RWPE2 (cell line): ENCODE data around the gene TAS2R46.
"Not testable (repeated sequence)": the region's sequence is repeated elsewhere in the genome, so short reads cannot be mapped to it uniquely, and the experiment has no call there.

Experiments used
- ATAC-seq: fragments of 200-7000 bp; cut with Tn5 transposase; 3 replicates; pipeline ENCODE4 v1.9.1; 2021; ENCODE audit warnings: low read depth
- DNase-seq: peaks from one replicate; pipeline ENCODE4 v3.0.0-alpha.2; 2020; ENCODE audit warnings: low spot score
- H3K27ac ChIP-seq: fragments of 450-650 bp; 2 replicates; pipeline ENCODE4 v1.5.1; 2017; ENCODE audit warnings: mild to moderate bottlenecking; ENCODE audit not compliant: poor library complexity, severe bottlenecking
- H3K27me3 ChIP-seq: fragments of 250-450 bp; sonication (Bioruptor Pico); 2 replicates; pipeline ENCODE4 v1.5.1; 2021; ENCODE audit warnings: mild to moderate bottlenecking, moderate library complexity; ENCODE audit not compliant: insufficient read depth, poor library complexity, severe bottlenecking
- H3K36me3 ChIP-seq: fragments of 250-450 bp; sonication (Bioruptor Pico); 2 replicates; pipeline ENCODE4 v1.5.1; 2020; ENCODE audit warnings: low read depth, mild to moderate bottlenecking, moderate library complexity
- H3K4me1 ChIP-seq: fragments of 250-450 bp; sonication (Bioruptor Pico); 2 replicates; pipeline ENCODE4 v1.5.1; 2021; ENCODE audit warnings: mild to moderate bottlenecking, moderate library complexity; ENCODE audit not compliant: insufficient read depth, poor library complexity, severe bottlenecking
- H3K4me3 ChIP-seq: fragments of 250-450 bp; sonication (Bioruptor Pico); 2 replicates; pipeline ENCODE4 v1.5.1; 2021; ENCODE audit warnings: mild to moderate bottlenecking, moderate library complexity; ENCODE audit not compliant: severe bottlenecking
- H3K9me3 ChIP-seq: fragments of 250-450 bp; sonication (Bioruptor Pico); 2 replicates; pipeline ENCODE4 v1.5.1; 2021; ENCODE audit warnings: mild to moderate bottlenecking, moderate library complexity; ENCODE audit not compliant: severe bottlenecking
- TF ChIP-seq, protein P1 (sequence below): fragments of 450-650 bp; IDR thresholded peaks from one replicate; pipeline ENCODE4 v1.5.1; 2017; ENCODE audit warnings: mild to moderate bottlenecking, moderate library complexity; ENCODE audit not compliant: poor library complexity, severe bottlenecking

Gene TAS2R46

DNA sequence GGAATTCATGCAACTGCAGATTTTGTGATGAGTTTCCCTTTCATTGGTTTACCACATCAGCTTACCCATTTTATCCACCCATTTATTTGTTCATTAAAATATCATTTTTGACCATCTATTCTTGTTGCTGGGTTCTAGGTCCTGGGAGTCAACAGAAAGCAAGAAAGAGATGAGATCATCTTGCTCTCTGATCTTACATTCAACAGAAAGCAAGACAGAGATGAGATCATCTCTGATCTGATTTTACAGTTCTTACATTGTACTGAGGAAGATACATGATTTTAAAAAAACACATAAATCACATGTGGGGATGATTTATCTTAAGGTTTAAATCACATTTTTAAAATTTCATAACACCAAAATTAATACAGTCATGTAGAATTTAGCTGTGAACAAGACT, 2.3 kb downstream of the TAS2R46 start:
- Histone ChIP-seq H3K27me3 (no peaks in the 10 kb centered on the region), H3K9me3 (no peaks in the 10 kb centered on the region), H3K36me3 (no peaks in the 10 kb centered on the region), H3K27ac (no peak overlapping the region), H3K4me3 (no peak overlapping the region), H3K4me1 (no peaks in the 10 kb centered on the region)
- TF ChIP-seq, protein P1, sequence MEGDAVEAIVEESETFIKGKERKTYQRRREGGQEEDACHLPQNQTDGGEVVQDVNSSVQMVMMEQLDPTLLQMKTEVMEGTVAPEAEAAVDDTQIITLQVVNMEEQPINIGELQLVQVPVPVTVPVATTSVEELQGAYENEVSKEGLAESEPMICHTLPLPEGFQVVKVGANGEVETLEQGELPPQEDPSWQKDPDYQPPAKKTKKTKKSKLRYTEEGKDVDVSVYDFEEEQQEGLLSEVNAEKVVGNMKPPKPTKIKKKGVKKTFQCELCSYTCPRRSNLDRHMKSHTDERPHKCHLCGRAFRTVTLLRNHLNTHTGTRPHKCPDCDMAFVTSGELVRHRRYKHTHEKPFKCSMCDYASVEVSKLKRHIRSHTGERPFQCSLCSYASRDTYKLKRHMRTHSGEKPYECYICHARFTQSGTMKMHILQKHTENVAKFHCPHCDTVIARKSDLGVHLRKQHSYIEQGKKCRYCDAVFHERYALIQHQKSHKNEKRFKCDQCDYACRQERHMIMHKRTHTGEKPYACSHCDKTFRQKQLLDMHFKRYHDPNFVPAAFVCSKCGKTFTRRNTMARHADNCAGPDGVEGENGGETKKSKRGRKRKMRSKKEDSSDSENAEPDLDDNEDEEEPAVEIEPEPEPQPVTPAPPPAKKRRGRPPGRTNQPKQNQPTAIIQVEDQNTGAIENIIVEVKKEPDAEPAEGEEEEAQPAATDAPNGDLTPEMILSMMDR = no peak
- no peak for DNase-seq
- ATAC-seq = no peak

DNA sequence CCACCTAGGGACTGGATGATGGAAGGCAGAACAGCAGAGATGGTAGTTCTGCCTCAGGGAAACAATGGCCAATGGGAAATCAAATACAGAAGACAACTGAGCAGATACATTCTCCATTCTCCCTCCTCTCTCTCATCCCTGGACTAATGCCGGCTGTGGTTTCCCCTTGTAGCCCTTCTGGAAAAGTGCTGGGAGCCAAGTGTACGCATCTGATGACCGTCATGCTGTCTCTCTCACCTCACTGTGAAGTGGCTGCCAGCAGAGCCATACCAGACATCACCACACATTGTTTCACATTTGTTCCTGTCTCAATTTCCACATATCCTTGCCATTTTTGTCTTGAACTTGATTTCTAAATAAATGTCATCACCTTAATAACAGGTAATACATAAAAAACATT, 3.1 kb downstream of the TAS2R46 start:
- no peak for DNase-seq
- TF ChIP-seq, protein P1 = no peak
- Histone ChIP-seq H3K36me3 (no peaks in the 10 kb centered on the region), H3K9me3 (no peaks in the 10 kb centered on the region), H3K27ac (no peak overlapping the region), H3K27me3 (no peaks in the 10 kb centered on the region), H3K4me3 (no peak overlapping the region), H3K4me1 (no peaks in the 10 kb centered on the region)
- no peak for ATAC-seq

DNA sequence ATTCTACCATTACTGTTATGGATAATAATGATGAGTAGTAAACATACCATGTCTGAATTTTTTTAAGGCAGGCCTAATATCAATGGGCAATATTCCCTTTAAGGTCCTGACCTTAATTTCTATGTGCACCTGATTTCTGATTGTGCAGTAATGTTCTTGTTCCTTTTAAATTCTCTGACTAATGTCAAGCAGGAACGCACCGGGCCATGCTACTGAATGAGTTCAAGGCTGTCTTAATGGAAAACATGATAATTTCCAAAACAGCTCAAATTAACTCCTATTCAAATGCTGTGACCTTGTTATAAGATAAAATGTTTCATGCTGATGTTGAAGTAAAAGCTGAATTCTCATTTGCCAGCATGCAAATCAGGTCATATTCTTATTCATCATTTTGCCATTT, 6.8 kb downstream of the TAS2R46 start:
- Histone ChIP-seq H3K27me3 (no peaks in the 10 kb centered on the region), H3K9me3 (no peaks in the 10 kb centered on the region), H3K4me1 (no peaks in the 10 kb centered on the region), H3K36me3 (no peaks in the 10 kb centered on the region), H3K27ac (no peak overlapping the region), H3K4me3 (no peak overlapping the region)
- no peak for DNase-seq
- TF ChIP-seq, protein P1 = no peak
- no peak for ATAC-seq

- DNase-seq = not testable (repeated sequence)
Observed at GRCh38 chr12:11049806-11050531, 12.1 kb downstream of the TAS2R46 start.

GRCh38 chr12:11041366-11041765, 20.7 kb downstream of the TAS2R46 start:
- H3K4me1 ChIP-seq, H3K27me3 ChIP-seq, H3K27ac ChIP-seq, DNase-seq, H3K4me3 ChIP-seq, ATAC-seq, H3K9me3 ChIP-seq, H3K36me3 ChIP-seq: not testable (repeated sequence)

More at GRCh38 chr12:11049806-11050531, 12.1 kb downstream of the TAS2R46 start:
- not testable (repeated sequence) for H3K27me3 ChIP-seq, H3K4me3 ChIP-seq, ATAC-seq, H3K9me3 ChIP-seq, H3K4me1 ChIP-seq, H3K27ac ChIP-seq, H3K36me3 ChIP-seq

DNA sequence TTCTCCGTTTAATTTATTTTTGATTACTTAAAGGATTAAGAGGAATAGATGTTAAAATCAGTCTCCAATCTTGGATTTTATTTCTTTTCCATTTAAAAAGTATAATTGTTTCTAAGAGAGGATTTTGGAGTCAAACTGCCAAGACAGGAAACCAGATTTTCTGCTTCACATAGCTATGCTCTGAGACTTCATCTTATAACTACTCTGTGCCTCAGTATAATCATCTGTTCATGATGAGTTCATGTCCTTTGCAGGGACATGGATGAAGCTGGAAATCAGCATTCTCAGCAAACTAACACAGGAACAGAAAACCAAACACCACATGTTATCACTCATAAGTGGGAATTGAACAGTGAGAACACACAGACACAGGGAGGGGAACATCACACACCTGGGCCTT, 21.9 kb downstream of the TAS2R46 start:
- H3K27ac ChIP-seq = no peak overlapping the region
- DNase-seq (no peak), ATAC-seq (no peak)
- H3K27me3 ChIP-seq = no peaks in the 10 kb centered on the region
- no peaks in the 10 kb centered on the region for H3K36me3 ChIP-seq
- TF ChIP-seq, protein P1 = no peak
- H3K9me3 ChIP-seq = no peaks in the 10 kb centered on the region
- no peaks in the 10 kb centered on the region for H3K4me1 ChIP-seq
- H3K4me3 ChIP-seq = no peak overlapping the region
